Mucosa of stomach (tissue), 1 donor: ENCODE data around the gene MIEF1.
A peak's percentile ranks its signal among the peaks of the same experiment; 100 is the strongest.

ENCODE experiments used
- H3K27me3 ChIP-seq: one replicate; pipeline ENCODE4 v1.7.0; 2013; ENCODE audit warnings: mild to moderate bottlenecking, low read length; ENCODE audit not compliant: control insufficient read depth, insufficient read depth
- H3K36me3 ChIP-seq: one replicate; pipeline ENCODE4 v1.7.0; 2013; ENCODE audit warnings: low read length; ENCODE audit not compliant: control insufficient read depth, insufficient read depth
- H3K4me1 ChIP-seq: one replicate; pipeline ENCODE4 v1.7.0; 2013; ENCODE audit warnings: mild to moderate bottlenecking, low read length; ENCODE audit not compliant: control insufficient read depth, insufficient read depth
- H3K4me3 ChIP-seq: one replicate; pipeline ENCODE4 v1.7.0; 2013; ENCODE audit warnings: low read length
- H3K9ac ChIP-seq: one replicate; pipeline ENCODE4 v1.7.0; 2013; ENCODE audit warnings: mild to moderate bottlenecking, low read length, moderate library complexity
- H3K9me3 ChIP-seq: one replicate; pipeline ENCODE4 v1.7.0; 2013; ENCODE audit warnings: mild to moderate bottlenecking, low read length, moderate library complexity; ENCODE audit not compliant: control insufficient read depth
- donor health status: Pancreatic carcinoma.

The MIEF1 gene

GRCh38 chr22:39524089-39524752 is 22.1 kb downstream of the MIEF1 start:
- H3K4me1 ChIP-seq, result peaks cover 37% of the 10 kb centered on the region
- peaks cover 20% of the 10 kb centered on the region for H3K36me3 ChIP-seq
- H3K9me3 ChIP-seq, result no peaks in the 10 kb centered on the region
- no peaks in the 10 kb centered on the region for H3K27me3 ChIP-seq
- no peak overlapping the region for H3K9ac ChIP-seq
- H3K4me3 ChIP-seq, result no peak overlapping the region

GRCh38 chr22:39524753-39525657 is 22.9 kb downstream of the MIEF1 start:
- Histone ChIP-seq H3K36me3 (peaks cover 27% of the 10 kb centered on the region), H3K4me1 (peaks cover 43% of the 10 kb centered on the region), H3K4me3 (no peak overlapping the region), H3K9me3 (no peaks in the 10 kb centered on the region), H3K27me3 (no peaks in the 10 kb centered on the region), H3K9ac (no peak overlapping the region)

- Histone ChIP-seq H3K36me3 (peaks cover 32% of the 10 kb centered on the region), H3K4me1 (peaks cover 49% of the 10 kb centered on the region), H3K4me3 (no peak overlapping the region), H3K9me3 (no peaks in the 10 kb centered on the region), H3K9ac (no peak overlapping the region), H3K27me3 (no peaks in the 10 kb centered on the region)
Observed at GRCh38 chr22:39525658-39525975, 23.5 kb downstream of the MIEF1 start.

- Histone ChIP-seq H3K27me3 (no peaks in the 10 kb centered on the region), H3K9me3 (no peaks in the 10 kb centered on the region), H3K4me3 (no peak overlapping the region), H3K36me3 (peaks cover 25% of the 10 kb centered on the region), H3K9ac (no peak overlapping the region), H3K4me1 (peaks cover 60% of the 10 kb centered on the region)
Observed at GRCh38 chr22:39526736-39527171, 24.7 kb downstream of the MIEF1 start.

- no peak overlapping the region for H3K9ac ChIP-seq
- H3K4me1 ChIP-seq, result peaks cover 57% of the 10 kb centered on the region
- peaks cover 21% of the 10 kb centered on the region for H3K36me3 ChIP-seq
Observed at GRCh38 chr22:39527481-39527961, 25.4 kb downstream of the MIEF1 start.

GRCh38 chr22:39528080-39528661 is 26.1 kb downstream of the MIEF1 start:
- no peaks in the 10 kb centered on the region for H3K27me3 ChIP-seq
- H3K36me3 ChIP-seq, result peaks cover 21% of the 10 kb centered on the region
- H3K9me3 ChIP-seq, result no peaks in the 10 kb centered on the region
- peak overlapping the region; percentile 22 for H3K9ac ChIP-seq
- H3K4me3 ChIP-seq, result no peak overlapping the region
- H3K4me1 ChIP-seq, result peaks cover 57% of the 10 kb centered on the region

More at GRCh38 chr22:39527481-39527961, 25.4 kb downstream of the MIEF1 start:
- H3K4me3 ChIP-seq, result no peak overlapping the region
- no peaks in the 10 kb centered on the region for H3K9me3 ChIP-seq
- no peaks in the 10 kb centered on the region for H3K27me3 ChIP-seq

GRCh38 chr22:39528681-39529486 is 26.8 kb downstream of the MIEF1 start:
- Histone ChIP-seq H3K4me3 (peak overlapping the region; percentile 27), H3K9ac (peak overlapping the region; percentile 22), H3K4me1 (peaks cover 57% of the 10 kb centered on the region), H3K36me3 (peaks cover 21% of the 10 kb centered on the region), H3K27me3 (no peaks in the 10 kb centered on the region), H3K9me3 (no peaks in the 10 kb centered on the region)

GRCh38 chr22:39529487-39529851 is 27.4 kb downstream of the MIEF1 start:
- H3K27me3 ChIP-seq, result no peaks in the 10 kb centered on the region
- peaks cover 16% of the 10 kb centered on the region for H3K36me3 ChIP-seq
- no peaks in the 10 kb centered on the region for H3K9me3 ChIP-seq
- H3K4me3 ChIP-seq, result peak overlapping the region; percentile 27
- H3K4me1 ChIP-seq, result peaks cover 57% of the 10 kb centered on the region
- peak overlapping the region; percentile 22 for H3K9ac ChIP-seq

GRCh38 chr22:39530116-39530515 is 28.0 kb downstream of the MIEF1 start:
- H3K4me3 ChIP-seq, result peak overlapping the region; percentile 27
- H3K27me3 ChIP-seq, result no peaks in the 10 kb centered on the region
- H3K9ac ChIP-seq, result no peak overlapping the region
- H3K4me1 ChIP-seq, result peaks cover 63% of the 10 kb centered on the region
- H3K9me3 ChIP-seq, result no peaks in the 10 kb centered on the region
- H3K36me3 ChIP-seq, result peaks cover 16% of the 10 kb centered on the region

GRCh38 chr22:39530692-39531331 is 28.7 kb downstream of the MIEF1 start:
- no peak overlapping the region for H3K4me3 ChIP-seq

More at GRCh38 chr22:39530692-39531331, 28.7 kb downstream of the MIEF1 start:
- Histone ChIP-seq H3K9me3 (no peaks in the 10 kb centered on the region), H3K36me3 (peaks cover 16% of the 10 kb centered on the region), H3K27me3 (no peaks in the 10 kb centered on the region), H3K9ac (no peak overlapping the region), H3K4me1 (peaks cover 63% of the 10 kb centered on the region)
